HG02852 (cell line): ENCODE results near the gene SELENOH.

Experiments used
- ATAC-seq: cut with Tn5 transposase; IDR thresholded peaks from one replicate; pipeline ENCODE4 v1.9.1; 2021; ENCODE audit warnings: mild to moderate bottlenecking, moderate library complexity; ENCODE audit not compliant: unreplicated experiment

Gene SELENOH

GRCh38 chr11:57745206-57745605, 3.9 kb downstream of the SELENOH start:
- no peak for ATAC-seq

GRCh38 chr11:57746920-57747319, 5.6 kb downstream of the SELENOH start:
- no peak for ATAC-seq

DNA sequence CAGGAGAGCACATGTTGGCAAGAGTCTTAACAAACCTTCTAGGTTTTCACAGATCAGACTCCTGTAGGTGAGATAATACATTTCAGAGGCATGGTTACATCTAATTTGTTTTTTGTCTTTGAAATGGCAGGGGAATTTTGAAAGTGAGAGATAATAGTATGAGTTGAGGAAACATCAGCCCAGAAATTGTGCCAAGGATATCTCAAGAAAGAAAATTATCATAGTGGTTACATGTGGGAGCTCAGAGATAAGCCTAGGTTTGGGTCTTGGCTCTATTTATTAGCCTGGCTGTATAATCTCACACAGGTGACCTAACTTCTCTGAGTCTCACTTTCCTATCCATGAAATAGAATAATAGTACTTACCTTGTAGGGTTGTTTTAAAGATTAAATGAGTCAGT, 9.9 kb downstream of the SELENOH start:
- no peak for ATAC-seq

DNA sequence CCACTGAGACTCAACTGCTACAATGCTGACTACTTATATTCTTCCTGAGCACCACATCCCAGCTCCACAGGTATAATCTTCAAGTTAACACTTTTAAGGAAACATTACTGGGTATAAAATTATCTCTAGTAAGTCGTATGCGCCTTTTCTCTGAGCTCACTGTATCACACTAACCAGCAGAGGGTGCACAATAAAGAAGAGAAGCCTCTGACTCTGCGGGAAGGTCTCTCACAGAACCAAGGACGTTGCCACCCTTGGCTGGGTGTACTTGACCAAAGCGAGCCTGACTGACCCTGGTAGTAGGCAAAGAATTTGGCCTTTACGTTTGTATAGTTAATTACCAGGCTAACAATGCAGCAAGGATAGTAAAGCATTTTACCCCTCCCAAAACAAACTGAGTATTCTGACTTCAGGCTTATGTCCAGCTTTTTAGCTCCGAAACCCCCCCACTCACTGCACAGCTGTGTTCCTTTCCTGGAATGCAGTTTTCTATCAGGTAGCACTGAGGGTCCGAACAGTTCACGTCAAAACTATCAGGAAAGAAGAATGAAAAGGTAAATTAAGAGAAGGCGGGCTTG, 10.5 kb downstream of the SELENOH start, which contains the start of gene BTBD18:
Gene BTBD18, minus strand, starts transcription at position 144 of the 578 bp plus-strand sequence. CDS start 631 bp downstream, outside the sequence.
- ATAC-seq = no peak

DNA sequence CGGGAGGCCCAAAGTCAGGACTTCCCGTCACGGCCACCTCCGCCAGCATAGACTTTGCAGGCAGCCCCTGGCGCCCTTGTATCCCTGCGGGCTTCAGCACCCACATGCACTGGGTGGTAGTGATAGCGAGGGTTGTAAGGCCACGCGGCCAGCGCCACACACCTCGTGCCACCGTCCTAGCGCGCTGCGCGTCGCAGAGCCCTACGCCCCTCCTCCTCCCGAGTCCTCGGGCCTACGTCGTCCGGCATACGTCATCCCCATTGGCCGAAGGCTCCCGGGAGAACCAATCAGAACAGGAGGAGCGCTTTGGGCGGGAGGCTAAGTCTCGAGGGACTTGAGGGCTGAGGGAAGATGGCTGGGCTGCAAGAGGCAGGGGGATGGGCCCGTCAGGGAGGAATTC, 11.7 kb downstream of the SELENOH start:
- no peak for ATAC-seq

GRCh38 chr11:57758174-57758573, 16.9 kb downstream of the SELENOH start:
- ATAC-seq = no peak

DNA sequence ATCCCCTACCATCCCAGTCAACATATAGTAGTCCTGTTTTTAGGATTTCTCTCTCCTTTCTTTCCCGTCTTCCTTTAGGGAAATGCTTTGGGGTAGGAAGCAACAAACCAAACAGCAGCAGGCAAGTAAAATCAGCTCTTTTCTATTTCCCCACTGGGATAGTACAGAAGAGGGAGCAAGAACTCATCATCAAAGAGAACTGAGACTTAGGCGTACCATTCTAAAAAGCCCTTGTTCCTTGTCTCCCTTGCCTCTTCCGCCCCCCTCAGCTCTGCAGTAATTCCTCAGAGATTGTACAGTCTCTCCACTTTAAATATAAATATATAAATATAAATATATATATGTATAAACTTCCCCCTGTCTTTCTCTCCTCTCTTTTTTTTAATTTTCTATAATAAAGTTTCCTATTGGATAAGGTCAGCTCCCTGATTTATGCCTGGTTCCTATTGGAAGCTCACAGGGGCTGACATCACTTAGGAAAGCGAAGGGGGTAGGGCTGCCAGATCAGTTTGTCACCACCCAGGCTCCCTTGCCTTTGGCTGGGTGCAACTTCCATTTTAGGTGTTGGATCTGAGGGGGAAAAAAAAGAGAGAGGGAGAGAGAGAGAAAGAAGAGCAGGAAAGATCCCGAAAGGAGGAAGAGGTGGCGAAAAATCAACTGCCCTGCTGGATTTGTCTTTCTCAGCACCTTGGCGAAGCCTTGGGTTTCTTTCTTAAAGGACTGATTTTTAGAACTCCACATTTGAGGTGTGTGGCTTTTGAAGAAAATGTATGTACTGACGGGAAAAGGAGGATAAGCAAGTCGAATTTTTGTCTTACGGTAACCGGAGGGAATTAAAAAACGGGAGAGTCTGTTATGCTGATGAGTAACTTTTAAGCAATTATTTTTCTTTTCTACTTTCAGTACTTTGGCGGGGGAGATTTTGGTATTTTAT, 20.3 kb downstream of the SELENOH start, which contains the start of gene CTNND1:
Gene CTNND1, plus strand, starts transcription at position 502 of the 934 bp plus-strand sequence. CDS start 29,677 bp downstream, outside the sequence.
- peak; percentile 93 for ATAC-seq

GRCh38 chr11:57762235-57762861, 21.1 kb downstream of the SELENOH start:
- no peak for ATAC-seq

- ATAC-seq = no peak
These were observed 22.3 kb downstream of the SELENOH start for GRCh38 chr11:57763568-57763967.

DNA sequence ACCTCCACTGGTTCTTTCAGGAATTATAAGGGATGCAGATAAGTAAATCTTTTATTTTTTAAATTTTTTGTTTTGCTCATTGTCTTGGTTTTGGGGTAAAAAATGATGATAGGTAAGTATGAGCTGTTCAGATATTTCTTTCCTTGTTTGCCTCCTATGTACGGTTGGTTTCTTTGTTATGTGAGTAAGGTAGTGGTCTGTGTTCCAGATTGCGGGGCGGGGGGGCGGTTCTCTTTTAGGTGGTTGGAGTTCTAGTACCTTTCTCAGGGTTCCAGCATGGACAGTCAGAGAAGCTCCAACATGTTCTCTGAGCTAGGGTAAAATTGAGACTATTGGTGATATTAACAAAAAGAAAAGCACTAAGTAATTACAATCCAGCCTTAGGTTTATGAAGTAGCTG, 22.7 kb downstream of the SELENOH start:
- no peak for ATAC-seq

- ATAC-seq = no peak
These were observed 23.3 kb downstream of the SELENOH start for GRCh38 chr11:57764566-57764965.

DNA sequence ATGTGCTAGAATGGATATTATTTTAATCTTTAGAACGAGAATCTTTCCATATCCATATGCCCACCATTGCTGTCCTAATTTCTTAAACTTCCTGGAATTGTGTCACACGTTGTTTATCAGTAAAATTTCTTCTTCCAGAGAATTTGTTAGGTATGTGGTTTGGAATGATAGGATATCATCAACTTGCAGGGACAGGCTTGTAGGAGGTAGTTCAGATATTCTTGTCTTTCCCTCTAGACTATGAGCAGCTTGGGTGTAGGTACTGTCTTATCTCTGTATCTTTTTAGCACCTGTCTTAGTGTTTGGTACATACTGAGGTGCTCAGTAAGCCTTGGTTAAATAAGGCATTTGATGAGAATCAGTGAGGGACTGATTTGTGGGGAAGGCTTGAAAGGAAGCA, 23.7 kb downstream of the SELENOH start:
- ATAC-seq = no peak

- ATAC-seq = no peak
These were observed 29.5 kb downstream of the SELENOH start for GRCh38 chr11:57770793-57771192.

DNA sequence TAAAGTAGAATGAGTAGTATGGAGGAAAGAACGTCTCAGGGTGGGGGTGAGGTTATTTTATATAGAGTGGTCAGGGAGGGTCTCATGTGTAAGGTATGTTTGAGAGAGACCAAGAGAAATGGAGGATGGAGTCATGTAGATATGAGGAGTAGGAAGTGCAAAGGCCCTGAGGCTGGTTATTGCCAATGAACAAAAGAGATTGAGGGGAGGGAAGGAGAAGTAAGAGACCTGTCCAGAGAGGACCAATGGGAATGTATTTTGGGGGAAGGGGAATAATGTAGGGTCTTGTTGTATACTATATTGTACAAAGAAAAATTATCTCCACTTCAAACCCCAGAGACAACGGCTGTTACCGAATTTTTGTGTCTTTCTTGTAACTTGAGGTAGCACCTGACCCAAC, 30.1 kb downstream of the SELENOH start:
- ATAC-seq = no peak

- no peak for ATAC-seq
These were observed 31.3 kb downstream of the SELENOH start for GRCh38 chr11:57772562-57772961.

- no peak for ATAC-seq
These were observed 31.8 kb downstream of the SELENOH start for GRCh38 chr11:57773026-57773598.

DNA sequence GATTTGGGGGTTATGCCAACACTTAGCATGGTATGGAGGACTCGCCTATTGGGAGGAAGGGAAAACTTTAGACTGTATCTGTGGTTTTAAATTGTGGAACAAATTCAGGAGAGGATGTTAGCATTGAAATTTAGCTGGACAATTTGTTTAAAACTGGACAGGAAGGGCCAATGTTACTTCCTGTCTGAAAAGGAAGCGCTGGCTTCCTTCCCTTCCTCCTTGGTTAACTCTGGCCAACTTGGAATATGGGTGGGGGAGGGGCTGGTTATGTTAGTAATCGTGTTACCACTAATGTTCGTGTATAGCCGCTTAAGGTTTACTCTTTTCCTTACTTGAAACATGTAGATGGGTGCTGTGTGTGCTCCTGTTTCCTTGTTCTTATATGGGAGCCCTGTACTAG, 34.2 kb downstream of the SELENOH start:
- ATAC-seq = no peak

DNA sequence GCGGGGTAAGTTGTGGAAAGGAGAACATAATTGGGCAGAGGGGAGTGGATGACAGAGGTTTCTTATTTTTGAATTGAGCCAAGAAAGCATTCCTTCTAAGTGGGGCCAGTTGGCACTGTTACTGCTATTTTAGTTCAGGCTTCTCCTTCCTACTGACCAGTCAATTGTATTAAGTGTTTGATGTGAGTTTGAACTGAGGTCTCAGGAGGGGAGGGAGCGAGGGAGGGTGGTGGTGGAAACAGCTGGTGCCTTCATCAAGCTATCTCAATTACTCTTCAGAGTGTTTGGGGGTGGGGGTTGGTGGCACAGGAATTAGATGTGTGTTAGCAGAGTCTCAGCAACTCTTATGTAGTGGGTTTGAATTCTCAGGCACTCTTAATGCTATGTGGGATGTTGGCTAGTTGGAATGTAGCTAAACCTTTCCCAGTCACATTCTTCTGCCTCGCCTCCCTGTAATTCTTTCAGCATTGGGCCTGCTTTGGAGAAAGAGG, 34.8 kb downstream of the SELENOH start:
- no peak for ATAC-seq

DNA sequence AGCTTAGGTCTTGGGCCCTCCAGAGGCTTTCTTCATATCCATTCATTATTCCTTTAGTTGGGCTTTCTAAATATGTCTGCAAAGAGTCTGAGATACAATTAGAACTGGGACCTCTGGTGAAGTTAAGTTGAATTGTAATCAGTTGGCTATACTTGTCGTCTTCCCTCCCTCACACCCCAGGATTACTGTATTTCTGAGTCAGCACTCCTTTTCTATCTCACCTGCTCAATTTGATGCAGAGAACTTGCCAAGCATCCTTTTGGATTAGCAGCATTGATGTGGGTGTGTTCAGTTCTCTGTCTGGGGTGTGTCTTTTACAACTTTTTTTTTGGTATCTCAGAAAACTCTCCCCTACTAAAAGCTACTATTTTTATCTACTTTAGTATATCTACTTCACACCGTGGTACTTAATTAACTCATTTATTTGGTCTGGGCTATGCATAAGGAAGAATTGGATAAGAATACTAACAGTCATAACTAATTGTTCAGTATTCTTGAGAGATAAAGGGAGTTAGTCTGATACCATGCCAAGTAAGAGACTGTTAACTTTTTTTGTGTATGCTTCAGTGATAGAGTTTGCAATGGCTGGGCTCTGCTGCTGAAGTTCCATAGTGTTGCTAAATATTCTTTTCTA, 35.4 kb downstream of the SELENOH start:
- ATAC-seq = no peak

- ATAC-seq = no peak
These were observed 36.7 kb downstream of the SELENOH start for GRCh38 chr11:57777969-57778317.
